GM20431 (cell line): Measurements from ENCODE around the gene AGPAT3.

Experiments used
- in situ Hi-C: fragments of 300-500 bp; cut with MseI, MboI; formaldehyde crosslinking; loops from one replicate; pipeline ENCODE4 v1.15.0; 2020; ENCODE audit warnings: low sequenced_read_pairs; ENCODE audit not compliant: unreplicated experiment

The AGPAT3 gene

DNA sequence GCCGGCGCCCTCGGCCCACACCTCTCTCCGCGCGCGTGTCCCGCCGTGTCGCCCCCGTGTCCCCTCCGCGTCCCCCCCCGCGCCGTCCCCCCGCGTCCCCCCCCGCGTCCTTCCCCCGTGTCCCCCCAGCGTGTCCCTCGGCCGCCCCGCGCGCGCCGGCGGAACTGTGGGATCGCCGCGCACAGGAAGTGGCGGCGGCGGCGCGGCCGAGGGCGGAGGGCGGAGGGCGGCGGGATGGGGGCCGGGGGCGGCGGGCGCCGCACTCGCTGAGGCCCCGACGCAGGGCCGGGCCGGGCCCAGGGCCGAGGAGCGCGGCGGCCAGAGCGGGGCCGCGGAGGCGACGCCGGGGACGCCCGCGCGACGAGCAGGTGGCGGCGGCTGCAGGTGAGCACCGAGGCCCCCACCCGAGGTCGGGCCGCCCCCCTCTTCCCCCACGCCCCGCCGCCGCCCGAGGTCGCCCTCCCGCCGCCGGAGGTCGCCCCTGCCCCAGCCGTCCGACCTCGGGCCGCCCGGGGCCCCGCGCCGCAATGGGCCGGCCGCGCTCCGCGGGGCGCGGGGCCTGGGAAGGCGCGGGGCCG is at the start of gene AGPAT3:
Gene AGPAT3, plus strand, starts transcription at position 262 of the 578 bp plus-strand sequence. CDS start 94,459 bp downstream, outside the sequence.
- in situ Hi-C loops, result no loop called here

DNA sequence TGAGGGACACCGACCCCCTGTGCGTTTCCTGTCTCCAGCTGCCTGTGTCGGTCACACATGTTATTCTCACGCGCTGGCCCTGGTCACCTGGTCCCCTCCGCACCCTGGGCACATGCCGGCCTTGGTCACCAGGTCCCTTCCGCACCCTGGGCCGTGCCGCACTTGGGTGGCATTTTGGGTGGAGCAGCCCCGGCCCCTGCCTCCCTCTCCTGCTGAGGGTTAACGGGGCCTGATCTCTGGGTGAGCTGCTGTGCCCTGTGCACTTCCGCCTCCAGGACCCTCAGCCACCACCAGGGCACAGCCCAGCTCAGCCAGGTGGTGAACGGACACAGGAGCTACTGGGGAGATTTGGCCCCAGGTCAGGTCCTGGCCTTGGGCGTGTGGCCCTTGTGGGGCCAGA is 49.0 kb upstream of the AGPAT3 start:
- in situ Hi-C loops, result no loop called here

GRCh38 chr21:43816611-43817071 is 48.4 kb upstream of the AGPAT3 start:
- in situ Hi-C loops, result no loop called here

DNA sequence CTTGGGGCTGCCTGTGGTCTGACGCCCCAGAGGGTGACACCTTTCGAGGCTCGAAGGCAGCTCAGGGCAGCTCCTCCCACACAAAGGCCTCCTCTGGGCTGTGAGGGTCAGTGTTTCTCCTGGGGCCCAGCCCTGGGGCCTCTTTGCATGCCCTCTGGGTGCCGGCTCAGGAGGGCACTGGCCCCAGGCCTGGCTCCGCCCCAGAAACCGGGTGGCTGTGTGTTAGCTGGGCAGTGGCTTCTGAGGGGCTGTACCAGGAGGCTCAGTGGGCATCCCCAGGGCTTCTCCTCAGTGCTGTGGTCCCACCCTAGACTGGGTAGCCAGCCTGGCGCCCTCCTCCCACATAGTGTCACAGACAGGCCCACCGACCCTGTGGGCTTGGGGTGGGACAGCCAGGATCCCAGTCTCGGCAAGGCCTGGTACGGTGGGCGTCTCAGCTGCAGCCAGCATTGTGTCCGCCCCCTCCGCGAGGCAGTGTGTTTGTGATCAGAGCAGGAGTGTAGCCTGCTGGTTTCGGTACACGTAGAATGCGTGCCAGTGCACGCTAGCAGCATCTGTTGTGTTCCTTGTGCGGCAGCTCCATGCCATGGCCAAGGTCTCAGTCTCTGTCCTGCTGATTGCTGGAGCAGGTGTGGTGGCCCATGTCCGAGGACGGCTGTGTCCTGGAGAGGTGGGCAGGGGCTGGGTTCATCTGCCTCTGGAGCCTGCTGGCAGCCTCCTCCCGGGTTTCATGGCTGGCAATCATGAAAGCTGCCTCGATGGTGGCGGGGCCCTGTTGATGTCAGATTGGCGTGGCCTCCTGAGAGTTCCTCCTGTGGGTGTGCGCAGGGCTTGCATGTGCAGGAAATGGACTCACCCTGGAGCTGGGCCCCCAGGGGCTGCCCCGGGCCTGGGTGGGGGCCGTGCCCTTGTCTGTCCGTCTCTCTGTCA is 47.6 kb upstream of the AGPAT3 start:
- in situ Hi-C loops, result no loop called here

- in situ Hi-C loops, result no loop called here
Observed at GRCh38 chr21:43818685-43819084, 46.3 kb upstream of the AGPAT3 start.

DNA sequence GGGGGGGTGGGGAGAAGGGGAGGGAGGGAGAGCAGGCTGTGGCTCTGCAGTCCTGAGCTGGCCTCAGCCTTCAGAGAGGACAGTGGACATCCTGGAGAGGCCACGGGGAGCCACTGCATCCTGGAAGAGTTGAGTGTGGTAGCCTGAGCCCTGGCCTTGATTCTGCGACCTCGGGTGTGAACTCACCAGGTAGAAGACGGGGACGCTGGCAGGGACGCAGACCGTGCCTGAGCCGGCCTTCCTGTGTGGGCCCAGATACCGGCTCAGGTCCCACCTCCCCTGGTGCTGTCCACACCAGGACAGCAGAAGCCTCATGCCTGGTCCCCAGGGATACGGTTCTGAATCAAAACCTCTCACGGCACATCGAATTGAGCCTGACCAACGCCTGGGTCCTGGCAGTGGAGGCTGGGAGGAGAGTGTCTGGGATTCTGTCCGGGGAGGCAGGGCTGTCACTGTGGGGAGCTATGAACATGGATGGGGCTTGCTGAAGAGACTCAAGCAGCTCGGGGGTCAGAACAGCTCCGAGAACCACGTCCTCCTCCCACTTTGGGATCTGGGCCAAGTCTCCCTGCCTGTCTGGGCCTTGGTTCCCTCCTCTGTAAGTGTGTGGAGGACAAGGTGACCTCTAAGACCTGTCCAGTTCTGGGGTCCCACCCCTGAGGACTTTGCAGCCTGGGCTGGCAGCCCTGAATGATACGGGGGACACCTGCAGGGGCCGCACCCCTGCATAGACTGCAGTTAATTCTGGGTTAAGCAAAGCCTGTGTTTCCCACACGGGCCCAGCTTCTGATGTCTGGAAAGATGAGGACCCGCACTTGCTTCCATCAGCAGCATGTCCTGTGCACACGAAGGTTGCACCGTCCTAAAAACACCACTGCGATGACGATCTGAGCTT is 45.3 kb upstream of the AGPAT3 start:
- in situ Hi-C loops, result loop anchor here (10.0 kb wide), 1 partner anchor 165 kb away; no protein-coding TSS in a partner anchor

DNA sequence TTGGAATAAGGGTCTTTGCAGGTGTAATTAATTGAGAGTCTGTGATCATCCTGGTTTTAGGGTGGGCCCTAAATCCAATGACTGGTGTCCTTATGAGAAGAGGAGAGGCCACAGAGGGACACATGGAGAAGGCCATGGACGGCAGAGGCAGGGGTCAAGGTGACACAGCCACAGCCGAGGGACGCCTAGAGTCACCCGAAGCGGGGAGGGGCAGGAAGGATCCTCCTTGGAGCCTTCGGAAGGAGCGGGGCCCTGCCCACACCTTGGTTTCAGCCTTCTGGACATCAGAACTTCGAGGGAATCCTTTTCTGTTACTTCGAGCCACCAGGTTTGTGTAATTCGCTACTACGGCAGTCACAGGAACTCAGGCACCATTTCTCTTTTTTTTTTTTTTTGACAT is 44.6 kb upstream of the AGPAT3 start:
- in situ Hi-C loops, result loop anchor here (10.0 kb wide), 1 partner anchor 164 kb away; no protein-coding TSS in a partner anchor

DNA sequence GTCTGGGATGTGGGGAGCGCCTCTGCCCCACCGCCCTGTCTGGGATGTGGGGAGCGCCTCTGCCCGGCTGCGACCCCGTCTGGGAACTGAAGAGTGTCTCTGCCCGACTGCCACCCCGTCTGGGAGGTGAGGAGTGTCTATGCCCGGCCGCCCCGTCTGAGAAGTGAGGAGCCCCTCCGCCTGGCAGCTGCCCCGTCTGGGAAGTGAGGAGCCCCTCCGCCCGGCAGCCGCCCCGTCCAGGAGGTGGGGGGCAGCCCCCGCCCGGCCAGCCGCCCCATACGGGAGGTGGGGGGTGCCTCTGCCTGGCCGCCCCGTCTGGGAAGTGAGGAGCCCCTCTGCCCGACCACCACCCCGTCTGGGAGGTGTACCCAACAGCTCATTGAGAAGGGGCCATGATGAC is 42.9 kb upstream of the AGPAT3 start:
- in situ Hi-C loops, result loop anchor here (10.0 kb wide), 1 partner anchor 163 kb away; no protein-coding TSS in a partner anchor

DNA sequence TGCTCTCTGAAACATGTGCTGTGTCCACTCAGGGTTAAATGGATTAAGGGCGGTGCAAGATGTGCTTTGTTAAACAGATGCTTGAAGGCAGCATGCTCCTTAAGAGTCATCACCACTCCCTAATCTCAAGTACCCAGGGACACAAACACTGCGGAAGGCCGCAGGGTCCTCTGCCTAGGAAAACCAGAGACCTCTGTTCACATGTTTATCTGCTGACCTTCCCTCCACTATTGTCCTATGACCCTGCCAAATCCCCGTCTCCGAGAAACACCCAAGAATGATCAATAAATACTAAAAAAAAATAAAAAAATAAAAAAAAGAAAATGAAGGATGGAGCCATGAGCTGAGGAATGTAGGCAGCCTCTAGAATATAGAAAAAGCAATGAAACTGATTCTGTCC is 42.3 kb upstream of the AGPAT3 start:
- in situ Hi-C loops, result loop anchor here (10.0 kb wide), 1 partner anchor 162 kb away; no protein-coding TSS in a partner anchor

DNA sequence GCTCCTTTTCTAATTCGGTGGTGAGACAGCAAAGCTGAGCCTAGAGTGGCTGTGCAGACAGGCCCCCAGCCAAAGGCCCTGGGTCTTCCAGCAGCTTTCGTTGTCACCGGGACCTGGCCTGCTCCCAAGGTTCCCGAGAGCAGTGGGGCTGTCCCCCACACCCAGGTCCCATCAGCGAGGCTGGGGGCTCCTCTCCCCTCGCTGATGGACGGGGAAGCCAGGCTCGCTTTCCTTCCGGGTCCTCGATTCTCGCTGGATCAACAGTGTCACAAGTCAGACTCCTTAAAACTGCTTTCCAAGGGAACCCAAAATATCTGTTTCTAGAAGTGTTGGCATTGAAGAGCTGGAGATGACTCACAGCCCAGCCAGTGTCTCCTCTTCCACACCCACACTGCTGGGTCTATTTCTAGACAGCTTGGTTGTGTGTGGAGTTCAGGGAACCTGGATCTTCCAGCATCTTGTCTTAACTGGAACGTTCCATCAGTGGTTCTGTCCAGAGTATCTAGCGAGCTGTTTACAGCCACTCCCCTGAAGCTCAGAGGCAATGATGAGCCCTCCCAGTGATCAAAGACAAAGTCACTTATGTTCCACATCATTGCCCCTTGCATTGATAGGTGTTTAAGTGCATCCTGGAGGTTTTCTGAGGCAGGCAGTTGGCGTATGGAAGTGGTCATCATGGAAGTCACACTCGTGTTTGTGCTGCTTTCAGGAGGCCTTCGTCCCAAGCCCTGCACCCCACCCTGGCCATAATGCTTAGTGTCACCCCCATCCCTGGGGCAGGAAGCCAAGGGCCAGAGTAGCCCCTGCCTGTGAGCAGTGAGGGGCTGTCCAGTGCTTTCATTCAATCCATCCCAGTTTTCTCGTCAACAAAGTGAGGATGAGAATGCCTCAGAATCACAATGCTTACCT is 40.4 kb upstream of the AGPAT3 start:
- in situ Hi-C loops, result loop anchor here (10.0 kb wide), 1 partner anchor 160 kb away; no protein-coding TSS in a partner anchor

GRCh38 chr21:43825242-43825935 is 39.6 kb upstream of the AGPAT3 start:
- in situ Hi-C loops, result loop anchor here (10.0 kb wide), 1 partner anchor 159 kb away; no protein-coding TSS in a partner anchor

GRCh38 chr21:43825936-43826622 is 38.9 kb upstream of the AGPAT3 start:
- in situ Hi-C loops, result loop anchor here (10.0 kb wide), 1 partner anchor 159 kb away; no protein-coding TSS in a partner anchor

- in situ Hi-C loops, result loop anchor here (10.0 kb wide), 1 partner anchor 158 kb away; no protein-coding TSS in a partner anchor
Observed at GRCh38 chr21:43826623-43826974, 38.4 kb upstream of the AGPAT3 start.

- in situ Hi-C loops, result loop anchor here (10.0 kb wide), 1 partner anchor 158 kb away; no protein-coding TSS in a partner anchor
Observed at GRCh38 chr21:43827015-43827611, 37.9 kb upstream of the AGPAT3 start.

GRCh38 chr21:43829161-43829560 is 35.9 kb upstream of the AGPAT3 start:
- in situ Hi-C loops, result loop anchor here (10.0 kb wide), 1 partner anchor 156 kb away; no protein-coding TSS in a partner anchor

- in situ Hi-C loops, result loop anchor here (10.0 kb wide), 1 partner anchor 155 kb away; no protein-coding TSS in a partner anchor
Observed at GRCh38 chr21:43829575-43830119, 35.4 kb upstream of the AGPAT3 start.

DNA sequence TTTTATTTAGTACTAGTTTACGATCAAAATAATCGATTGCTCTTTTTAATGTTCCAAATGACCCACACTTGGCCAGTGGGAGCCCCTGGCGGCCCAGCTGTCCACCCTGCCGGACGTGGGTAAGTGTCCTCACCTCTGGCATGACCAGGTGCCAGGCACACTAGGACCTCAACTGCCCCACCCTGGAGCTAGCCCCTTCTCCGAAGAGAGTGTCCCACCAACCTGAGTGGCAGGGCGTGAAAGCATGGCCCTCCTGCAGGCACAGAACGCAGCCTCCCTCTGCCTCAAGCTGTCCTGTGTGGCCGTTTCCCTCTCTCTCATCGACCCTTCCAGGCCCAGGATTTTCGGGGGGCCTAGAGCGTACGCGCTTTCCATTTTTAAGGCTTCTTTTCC is 32.9 kb upstream of the AGPAT3 start:
- in situ Hi-C loops, result no loop called here
